Smooth muscle cell (in vitro differentiated cells): Measurements from ENCODE around the gene GAB1. TPM values are rescaled to one million over a fixed set of nuclear protein-coding genes. Genes with fewer than 3 reads are reported as not detected.
A peak's percentile ranks its signal among the peaks of the same experiment; 100 is the strongest.

Experiments used
- DNase-seq: peaks from one replicate; lab custom pipeline; 2025; ENCODE audit not compliant: unreplicated experiment; lab: John Stamatoyannopoulos, UW
- H2AFZ ChIP-seq: fragments of 200-600 bp; sonication (generic); 2 replicates; pipeline ENCODE4 v1.6.0; 2016; ENCODE audit warnings: antibody characterized with exemption, low read depth, mild to moderate bottlenecking
- H3F3A ChIP-seq: fragments of 200-600 bp; sonication (generic); 2 replicates; pipeline ENCODE4 v1.6.0; 2017; ENCODE audit warnings: antibody characterized with exemption, low read depth
- H3K27ac ChIP-seq: fragments of 200-600 bp; sonication (generic); 2 replicates; pipeline ENCODE4 v1.5.1; 2016; ENCODE audit warnings: low read depth, mild to moderate bottlenecking
- H3K27me3 ChIP-seq: fragments of 200-600 bp; sonication (generic); 2 replicates; pipeline ENCODE4 v1.6.1; 2016; ENCODE audit warnings: low read depth, mild to moderate bottlenecking
- H3K36me3 ChIP-seq: fragments of 200-600 bp; sonication (generic); 2 replicates; pipeline ENCODE4 v1.5.1; 2016; ENCODE audit warnings: low read depth
- H3K4me1 ChIP-seq: fragments of 200-600 bp; sonication (generic); 2 replicates; pipeline ENCODE4 v1.5.1; 2016; ENCODE audit warnings: low read depth
- H3K4me2 ChIP-seq: fragments of 200-600 bp; sonication (generic); 2 replicates; pipeline ENCODE4 v1.6.0; 2016; ENCODE audit warnings: mild to moderate bottlenecking
- H3K4me3 ChIP-seq: fragments of 200-600 bp; sonication (generic); 2 replicates; pipeline ENCODE4 v1.5.1; 2016; ENCODE audit warnings: mild to moderate bottlenecking
- H3K79me2 ChIP-seq: fragments of 200-600 bp; sonication (generic); 2 replicates; pipeline ENCODE4 v1.6.0; 2016; ENCODE audit warnings: low read depth, mild to moderate bottlenecking
- H3K9ac ChIP-seq: fragments of 200-600 bp; sonication (generic); 2 replicates; pipeline ENCODE4 v1.6.0; 2016; ENCODE audit warnings: low read depth
- H3K9me3 ChIP-seq: fragments of 200-600 bp; sonication (generic); replicated peaks from 2 replicates; pipeline ENCODE4 v1.5.1; 2016; ENCODE audit warnings: low read depth
- H4K20me1 ChIP-seq: fragments of 200-600 bp; sonication (generic); 2 replicates; pipeline ENCODE4 v1.6.0; 2016; ENCODE audit warnings: low read depth
- CTCF ChIP-seq: fragments of 200-600 bp; sonication (generic); IDR thresholded peaks from 2 replicates; pipeline ENCODE4 v1.5.1; 2017; ENCODE audit warnings: borderline replicate concordance, mild to moderate bottlenecking, antibody characterized with exemption; ENCODE audit not compliant: insufficient read depth, poor library complexity, severe bottlenecking
- WGBS: methylation state at CpG from one replicate; pipeline ENCODE4 v1.1.7; 2016; ENCODE audit warnings: low lambda C conversion rate; 5-methylcytosine and 5-hydroxymethylcytosine counted together
- microRNA-seq: library from miRNA; unstranded; fragments of <30 nt; microRNA quantifications from one replicate; pipeline ENCODE4, GENCODE V29; 2016; ENCODE audit warnings: borderline number of aligned reads
- polyA plus RNA-seq: library from polyadenylated mRNA; unstranded; fragments of >200 nt; fragmentation: Nextera tagmentation; extraction: Ambion mirVana; gene quantifications from 2 replicates; pipeline ENCODE4 v1.2.1, GENCODE V29; 2016
- small RNA-seq: library from RNA; depleted of rRNA; stranded (forward); fragments of <200 nt; gene quantifications from one replicate; pipeline ENCODE3, GENCODE V24; 2014
- total RNA-seq: library from RNA; depleted of rRNA; stranded (reverse); fragments of >200 nt; gene quantifications from 2 replicates; pipeline ENCODE4 v1.2.3, GENCODE V29; 2014

Gene GAB1
- total and polyA plus RNA-seq, 2 experiments from 2014 or later: 0.50 to 22.5 TPM

- H3K27ac ChIP-seq: no peak overlapping the region
- H3F3A ChIP-seq: no peaks in the 10 kb centered on the region
- peak overlapping the region; percentile 92 for H3K4me3 ChIP-seq
- no peak for DNase-seq
- H3K4me2 ChIP-seq: peak overlapping the region; percentile 96
- H3K79me2 ChIP-seq: peaks cover 69% of the 10 kb centered on the region
- H2AFZ ChIP-seq: no peak overlapping the region
- H4K20me1 ChIP-seq: peaks cover 69% of the 10 kb centered on the region
- TF ChIP-seq CTCF: no peak
- no peaks in the 10 kb centered on the region for H3K9me3 ChIP-seq
- H3K4me1 ChIP-seq: peaks cover 14% of the 10 kb centered on the region
- peak overlapping the region; percentile 97 for H3K9ac ChIP-seq
- no peaks in the 10 kb centered on the region for H3K27me3 ChIP-seq
- peaks cover 27% of the 10 kb centered on the region for H3K36me3 ChIP-seq
Measured at GRCh38 chr4:143515905-143516304, 179.2 kb downstream of the GAB1 start.

GRCh38 chr4:143517764-143518163, 181.1 kb downstream of the GAB1 start:
- Histone ChIP-seq H3K36me3 (peaks cover 41% of the 10 kb centered on the region), H3K27me3 (no peaks in the 10 kb centered on the region), H3K27ac (no peak overlapping the region), H3K79me2 (peaks cover 88% of the 10 kb centered on the region), H2AFZ (no peak overlapping the region), H3K4me3 (no peak overlapping the region), H4K20me1 (peaks cover 87% of the 10 kb centered on the region), H3K4me2 (no peak overlapping the region), H3K4me1 (peaks cover 14% of the 10 kb centered on the region), H3K9ac (no peak overlapping the region), H3F3A (no peaks in the 10 kb centered on the region), H3K9me3 (no peaks in the 10 kb centered on the region)
- no peak for TF ChIP-seq CTCF
- WGBS: 97% methylated on average over 2 of the region's 2 CpGs
- no peak for DNase-seq

Small RNA genes lying within 50 kb of the gene (microRNA-seq; reads per million reads assigned to microRNA genes)
- gene MIR3139: 1.8 reads per million

Small RNA genes lying within 50 kb of the gene (small RNA-seq; reads per million reads assigned to genes)
- gene MIR3139: not detected
- gene RF00019: not detected

Other genes with a start within 250 kb of the GAB1 start
- 23.0 and 29.4 TPM in 2 replicates for gene USP38, start 152.0 kb upstream of the GAB1 start, total RNA-seq
- gene USP38, start 152.0 kb upstream of the GAB1 start, polyA plus RNA-seq: 7.7 and 8.3 TPM in 2 replicates
- gene SMARCA5, start 176.8 kb downstream of the GAB1 start, total RNA-seq: 45.3 and 80.2 TPM in 2 replicates
- 29.8 and 31.2 TPM in 2 replicates for gene SMARCA5, start 176.8 kb downstream of the GAB1 start, polyA plus RNA-seq